ENCODE results near the gene FOXD4L4.
"Not testable (repeated sequence)": the region's sequence is repeated elsewhere in the genome, so short reads cannot be mapped to it uniquely, and the experiment has no call there.

The FOXD4L4 gene

GRCh38 chr9:65737096-65737564 lies at the start of gene FOXD4L4:
TSS of gene FOXD4L4 (plus strand) at chr9:65737146. CDS start at chr9:65737146, 0 bp downstream.
- not testable (repeated sequence) for H3K9me2 ChIP-seq (replicated peaks; ENCODE audit: low read depth, low read length); H3K9me3 ChIP-seq (ENCODE audit: insufficient read depth, low read depth, low read length); H3K9ac ChIP-seq (ENCODE audit: low read depth, low read length, poor library complexity, severe bottlenecking); H2AFZ ChIP-seq (ENCODE audit: low read length); H3K36me3 ChIP-seq (ENCODE audit: insufficient read depth, low read length); H4K20me1 ChIP-seq (ENCODE audit: insufficient read depth, low read length, poor library complexity, severe bottlenecking); H3K79me2 ChIP-seq (ENCODE audit: insufficient read depth, low read length); H3F3A ChIP-seq (ENCODE audit: low read depth); H3K27me3 ChIP-seq (ENCODE audit: insufficient read depth, low read length, poor library complexity, severe bottlenecking); H3K4me1 ChIP-seq (ENCODE audit: insufficient read depth, low read length, poor library complexity, severe bottlenecking); H3K4me3 ChIP-seq (ENCODE audit: low read length, poor library complexity, severe bottlenecking); H3K4me2 ChIP-seq (ENCODE audit: low read depth, low read length, poor library complexity, severe bottlenecking)

DNA sequence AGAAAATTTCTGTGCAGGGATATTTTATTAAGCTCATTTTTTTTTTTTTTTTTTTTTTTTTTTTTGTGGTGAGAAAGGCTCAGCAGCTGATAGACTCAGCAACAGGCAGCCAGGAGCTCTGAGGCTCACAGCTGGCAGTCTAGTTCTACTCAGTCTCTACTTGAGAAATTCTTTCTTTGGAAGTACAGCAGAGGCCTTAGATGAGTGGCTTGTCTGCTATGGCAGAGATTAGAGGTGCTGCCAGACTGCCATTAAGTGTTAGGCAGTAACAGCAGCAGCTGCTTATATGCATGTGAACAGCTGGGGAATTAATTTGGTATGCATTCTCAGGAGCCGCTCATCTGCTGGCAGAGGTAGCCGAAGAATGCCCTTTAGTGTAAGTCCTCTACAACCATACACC lies 33.4 kb upstream of the FOXD4L4 start:
- H3K79me2 ChIP-seq (ENCODE audit: insufficient read depth, low read length); H3K9me2 ChIP-seq (replicated peaks; ENCODE audit: low read depth, low read length); H3K4me1 ChIP-seq (ENCODE audit: insufficient read depth, low read length, poor library complexity, severe bottlenecking); H3K36me3 ChIP-seq (ENCODE audit: insufficient read depth, low read length); H3K9ac ChIP-seq (ENCODE audit: low read depth, low read length, poor library complexity, severe bottlenecking); H2AFZ ChIP-seq (ENCODE audit: low read length); H4K20me1 ChIP-seq (ENCODE audit: insufficient read depth, low read length, poor library complexity, severe bottlenecking); H3K4me3 ChIP-seq (ENCODE audit: low read length, poor library complexity, severe bottlenecking); H3K9me3 ChIP-seq (ENCODE audit: insufficient read depth, low read depth, low read length); H3K4me2 ChIP-seq (ENCODE audit: low read depth, low read length, poor library complexity, severe bottlenecking); H3K27me3 ChIP-seq (ENCODE audit: insufficient read depth, low read length, poor library complexity, severe bottlenecking); H3F3A ChIP-seq (ENCODE audit: low read depth): not testable (repeated sequence)

DNA sequence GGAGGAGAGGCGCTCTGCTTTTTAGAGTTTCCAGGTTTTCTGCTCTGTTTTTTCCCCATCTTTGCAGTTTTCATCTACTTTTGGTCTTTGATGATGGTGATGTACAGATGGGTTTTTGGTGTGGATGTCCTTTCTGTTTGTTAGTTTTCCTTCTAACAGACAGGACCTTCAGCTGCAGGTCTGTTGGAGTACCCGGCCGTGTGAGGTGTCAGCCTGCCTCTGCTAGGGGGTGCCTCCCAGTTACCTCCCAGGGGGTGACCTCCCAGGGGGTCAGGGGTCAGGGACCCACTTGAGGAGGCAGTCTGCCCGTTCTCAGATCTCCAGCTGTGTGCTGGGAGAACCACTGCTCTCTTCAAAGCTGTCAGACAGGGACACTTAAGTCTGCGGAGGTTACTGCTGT lies 22.5 kb upstream of the FOXD4L4 start:
- not testable (repeated sequence) for H3K4me1 ChIP-seq (ENCODE audit: insufficient read depth, low read length, poor library complexity, severe bottlenecking); H3K9ac ChIP-seq (ENCODE audit: low read depth, low read length, poor library complexity, severe bottlenecking); H3F3A ChIP-seq (ENCODE audit: low read depth); H2AFZ ChIP-seq (ENCODE audit: low read length); H4K20me1 ChIP-seq (ENCODE audit: insufficient read depth, low read length, poor library complexity, severe bottlenecking); H3K79me2 ChIP-seq (ENCODE audit: insufficient read depth, low read length); H3K9me2 ChIP-seq (replicated peaks; ENCODE audit: low read depth, low read length); H3K27me3 ChIP-seq (ENCODE audit: insufficient read depth, low read length, poor library complexity, severe bottlenecking); H3K36me3 ChIP-seq (ENCODE audit: insufficient read depth, low read length); H3K9me3 ChIP-seq (ENCODE audit: insufficient read depth, low read depth, low read length); H3K4me2 ChIP-seq (ENCODE audit: low read depth, low read length, poor library complexity, severe bottlenecking); H3K4me3 ChIP-seq (ENCODE audit: low read length, poor library complexity, severe bottlenecking)

GRCh38 chr9:65738133-65738532 lies 1.2 kb downstream of the FOXD4L4 start:
- not testable (repeated sequence) for H3K36me3 ChIP-seq (ENCODE audit: insufficient read depth, low read length); H4K20me1 ChIP-seq (ENCODE audit: insufficient read depth, low read length, poor library complexity, severe bottlenecking); H3K9ac ChIP-seq (ENCODE audit: low read depth, low read length, poor library complexity, severe bottlenecking); H3K9me3 ChIP-seq (ENCODE audit: insufficient read depth, low read depth, low read length); H3F3A ChIP-seq (ENCODE audit: low read depth); H3K27me3 ChIP-seq (ENCODE audit: insufficient read depth, low read length, poor library complexity, severe bottlenecking); H3K4me3 ChIP-seq (ENCODE audit: low read length, poor library complexity, severe bottlenecking); H3K4me2 ChIP-seq (ENCODE audit: low read depth, low read length, poor library complexity, severe bottlenecking); H3K4me1 ChIP-seq (ENCODE audit: insufficient read depth, low read length, poor library complexity, severe bottlenecking); H2AFZ ChIP-seq (ENCODE audit: low read length); H3K79me2 ChIP-seq (ENCODE audit: insufficient read depth, low read length); H3K9me2 ChIP-seq (replicated peaks; ENCODE audit: low read depth, low read length)

All from Loucy (cell line).